ENCODE results near the gene MPRIP.

GRCh38 chr17:17041571-17042383 lies 480 bp upstream of the MPRIP start:
- TF ChIP-seq, protein P1, sequence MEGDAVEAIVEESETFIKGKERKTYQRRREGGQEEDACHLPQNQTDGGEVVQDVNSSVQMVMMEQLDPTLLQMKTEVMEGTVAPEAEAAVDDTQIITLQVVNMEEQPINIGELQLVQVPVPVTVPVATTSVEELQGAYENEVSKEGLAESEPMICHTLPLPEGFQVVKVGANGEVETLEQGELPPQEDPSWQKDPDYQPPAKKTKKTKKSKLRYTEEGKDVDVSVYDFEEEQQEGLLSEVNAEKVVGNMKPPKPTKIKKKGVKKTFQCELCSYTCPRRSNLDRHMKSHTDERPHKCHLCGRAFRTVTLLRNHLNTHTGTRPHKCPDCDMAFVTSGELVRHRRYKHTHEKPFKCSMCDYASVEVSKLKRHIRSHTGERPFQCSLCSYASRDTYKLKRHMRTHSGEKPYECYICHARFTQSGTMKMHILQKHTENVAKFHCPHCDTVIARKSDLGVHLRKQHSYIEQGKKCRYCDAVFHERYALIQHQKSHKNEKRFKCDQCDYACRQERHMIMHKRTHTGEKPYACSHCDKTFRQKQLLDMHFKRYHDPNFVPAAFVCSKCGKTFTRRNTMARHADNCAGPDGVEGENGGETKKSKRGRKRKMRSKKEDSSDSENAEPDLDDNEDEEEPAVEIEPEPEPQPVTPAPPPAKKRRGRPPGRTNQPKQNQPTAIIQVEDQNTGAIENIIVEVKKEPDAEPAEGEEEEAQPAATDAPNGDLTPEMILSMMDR (IDR thresholded peaks at IDR 0.05; ENCODE audit: borderline replicate concordance, extremely low read depth, low read length, poor library complexity, severe bottlenecking): no peak
- TF ChIP-seq EZH2 (IDR thresholded peaks at IDR 0.05; ENCODE audit: borderline replicate concordance, low read depth, low read length, severe bottlenecking): no peak

All from DND-41 (cell line).